HepG2 (cell line): ENCODE data around the gene CUL7. TPM values are rescaled to one million over a fixed set of nuclear protein-coding genes. Genes with fewer than 3 reads are reported as not detected.
A peak's percentile ranks its signal among the peaks of the same experiment; 100 is the strongest.

Experiments used
- ATAC-seq: fragments of 200-7000 bp; cut with Tn5 transposase; 3 replicates; pipeline ENCODE4 v1.9.1; 2020; ENCODE audit warnings: mild to moderate bottlenecking, moderate library complexity
- BruUV-seq: library from RNA; stranded (reverse); fragments of 400-500 nt; replicated peaks from 2 replicates; lab custom pipeline; 2021; lab: Mats Ljungman, UMichigan
- CTCF ChIA-PET: fragments of 300-600 bp; formaldehyde crosslinking; extraction: SDS; loops from one replicate; lab custom pipeline; 2021; ENCODE audit warnings: low total read pairs, inconsistent platforms, low intra/inter-chr PET ratio; lab: Yijun Ruan, JAX
- POLR2A ChIA-PET: fragments of 350-600 bp; sonication (Branson Sonifier 250); formaldehyde crosslinking; loops from one replicate; lab custom pipeline; 2020; ENCODE audit warnings: antibody characterized with exemption, inconsistent platforms; lab: Yijun Ruan, JAX
- DNase-seq: peaks from one replicate; pipeline ENCODE4 v3.0.0-alpha.2; 2015; ENCODE audit warnings: low spot score
- FAIRE-seq: peaks from 3 replicates; lab custom pipeline; 2011; peaks lifted over from hg19 to GRCh38; lab: Jason Lieb, UNC
- H2AFZ ChIP-seq: one replicate; pipeline ENCODE4 v1.6.1; 2011; ENCODE audit warnings: low read length, inconsistent platforms
- H3K27ac ChIP-seq: fragments of 300-600 bp; 3 replicates; pipeline ENCODE4 v1.8.0; 2011; ENCODE audit warnings: mixed run types, mild to moderate bottlenecking, mixed read lengths, low read length, inconsistent platforms; ENCODE audit not compliant: insufficient read depth; ENCODE audit errors: extremely low read length
- H3K27me3 ChIP-seq, 2 experiments: fragments of 200-600 bp in 1 of 2; 2 replicates in 1 of 2; 3 replicates in 1 of 2; pipeline versions ENCODE4 v1.6.0 to v1.8.0; 2011; ENCODE audit warnings: low read length in 2 of 2, mild to moderate bottlenecking in 2 of 2, moderate library complexity in 2 of 2, inconsistent platforms in 1 of 2; ENCODE audit not compliant: insufficient read depth in 2 of 2, control insufficient read depth in 1 of 2
- H3K36me3 ChIP-seq, 2 experiments: fragments of 200-600 bp in 1 of 2; replicated peaks in 1 of 2; 2 replicates in 1 of 2; 3 replicates in 1 of 2; pipeline versions ENCODE4 v1.5.1 to v1.8.0; 2011; ENCODE audit warnings: low read length in 2 of 2, inconsistent platforms in 1 of 2; ENCODE audit not compliant: insufficient read depth in 2 of 2, control insufficient read depth in 1 of 2
- H3K4me1 ChIP-seq: 2 replicates; pipeline ENCODE4 v1.5.1; 2012; ENCODE audit warnings: low read length, inconsistent platforms; ENCODE audit not compliant: insufficient read depth
- H3K4me2 ChIP-seq: 2 replicates; pipeline ENCODE4 v1.6.0; 2011; ENCODE audit warnings: low read depth, low read length, inconsistent platforms
- H3K4me3 ChIP-seq, 3 experiments: fragments of 200-600 bp in 1 of 3; sonication (generic), shearing (Covaris generic) in 1 of 3; replicated peaks in 1 of 3; 2 replicates each; pipeline ENCODE4 v1.5.1; 2011 to 2016; ENCODE audit warnings: low read length in 3 of 3, inconsistent platforms in 2 of 3, low read depth in 2 of 3, mild to moderate bottlenecking in 2 of 3, control low read depth in 1 of 3, mixed read lengths in 1 of 3; ENCODE audit not compliant: insufficient read depth in 1 of 3
- H3K79me2 ChIP-seq: one replicate; pipeline ENCODE4 v1.6.1; 2011; ENCODE audit warnings: low read length, inconsistent platforms; ENCODE audit not compliant: insufficient read depth
- H3K9ac ChIP-seq: 2 replicates; pipeline ENCODE4 v1.6.0; 2011; ENCODE audit warnings: mild to moderate bottlenecking, low read depth, low read length, inconsistent platforms; ENCODE audit not compliant: insufficient read depth
- H3K9me3 ChIP-seq: 2 replicates; pipeline ENCODE4 v1.5.1; 2012; ENCODE audit warnings: mild to moderate bottlenecking, low read length
- H4K20me1 ChIP-seq: 2 replicates; pipeline ENCODE4 v1.6.0; 2011; ENCODE audit warnings: inconsistent platforms, mild to moderate bottlenecking, low read length, moderate library complexity; ENCODE audit not compliant: insufficient read depth
- EHMT2 ChIP-seq: fragments of 200-600 bp; sonication (generic); IDR thresholded peaks from 2 replicates; pipeline ENCODE4 v1.7.0; 2017; ENCODE audit warnings: antibody characterized with exemption, low read depth, low read length, borderline replicate concordance
- POLR2A ChIP-seq, 2 experiments: IDR thresholded peaks; 2 replicates each; pipeline ENCODE4 v1.6.1; 2011; ENCODE audit warnings: low read depth in 2 of 2, low read length in 2 of 2, mild to moderate bottlenecking in 1 of 2, moderate library complexity in 1 of 2; ENCODE audit not compliant: insufficient read depth in 1 of 2
- REPIN1 ChIP-seq: sonication (generic); formaldehyde crosslinking; IDR thresholded peaks from 2 replicates; pipeline ENCODE4 v1.8.0; 2022; ENCODE audit warnings: missing genetic modification reagents, low read depth, mild to moderate bottlenecking, borderline replicate concordance
- ZSCAN22 ChIP-seq: sonication (generic); formaldehyde crosslinking; IDR thresholded peaks from 2 replicates; pipeline ENCODE4 v1.4.0; 2020; ENCODE audit warnings: mild to moderate bottlenecking, missing genetic modification reagents
- WGBS: methylation state at CpG from one replicate; pipeline ENCODE4 v1.1.6; 2017; ENCODE audit warnings: low lambda C conversion rate; 5-methylcytosine and 5-hydroxymethylcytosine counted together
- in situ Hi-C: cut with HindIII; loops from 2 replicates; pipeline ENCODE4 v1.10.0; 2017; ENCODE audit warnings: low pct_unique_long_range_greater_than_20kb; ENCODE audit not compliant: extremely low pct_ligation_motif_present
- intact Hi-C: fragments of 100-400 bp; cut with micrococcal nuclease; formaldehyde crosslinking; loops from one replicate; pipeline ENCODE4 v1.10.0; 2022; ENCODE audit not compliant: unreplicated experiment
- polyA plus RNA-seq, 8 experiments: library from polyadenylated mRNA; depleted of rRNA in 3 of 8; stranded (reverse) in 7 of 8; unstranded in 1 of 8; fragments of >200 nt; fragmentation: Illumina TruSeq in 4 of 8; extraction: Trizol in 4 of 8; gene quantifications; 2 replicates each; pipeline versions ENCODE4 v1.2.1 to v1.2.3, GENCODE V29; 2011 to 2016; ENCODE audit warnings: low read depth in 4 of 8, missing spikeins in 1 of 8, mixed read lengths in 1 of 8; ENCODE audit not compliant: insufficient read depth in 1 of 8
- total RNA-seq, 5 experiments: library from RNA; depleted of rRNA; stranded (reverse); fragments of >200 nt; fragmentation: Illumina TruSeq; extraction: Trizol; gene quantifications; 2 replicates each; pipeline ENCODE4 v1.2.3, GENCODE V29; 2016; ENCODE audit warnings: low read depth in 1 of 5
- TF ChIP-seq, protein P1 (sequence below): sonication (generic); formaldehyde crosslinking; IDR thresholded peaks from 2 replicates; pipeline ENCODE4 v1.5.0; 2020; ENCODE audit warnings: mild to moderate bottlenecking, missing genetic modification reagents
- TF ChIP-seq, protein P2 (sequence below): sonication (generic); formaldehyde crosslinking; conservative IDR thresholded peaks from 2 replicates; pipeline ENCODE4 v1.4.0; 2020; ENCODE audit warnings: missing genetic modification reagents

Gene CUL7
- total and polyA plus RNA-seq, 2 of the 13 experiments (the other 11 are each of a cell fraction or from before 2014, with no cell fraction given) = 32.0 to 60.7 TPM

DNA sequence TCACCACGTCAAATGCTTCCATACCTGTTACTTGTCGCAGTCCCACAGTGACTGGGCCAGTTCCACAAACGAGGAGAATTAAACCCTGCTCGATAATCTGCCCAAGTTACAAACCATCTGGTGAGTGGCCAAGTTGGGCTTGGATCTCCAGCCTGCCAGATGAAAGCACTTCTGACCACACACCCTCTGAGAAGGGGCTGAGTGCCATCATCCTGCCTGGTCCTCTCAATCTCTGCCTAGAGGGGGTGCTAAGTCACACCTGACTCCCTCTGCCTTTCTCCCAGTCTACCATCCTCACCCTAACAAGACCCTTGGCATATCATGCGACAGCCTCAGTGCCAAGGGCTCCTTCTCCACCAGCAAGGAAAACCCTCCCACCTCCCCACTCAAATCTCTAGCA is 16.5 kb downstream of the CUL7 start:
- no peaks in the 10 kb centered on the region for H3K79me2 ChIP-seq
- no peak overlapping the region for H3K27ac ChIP-seq
- no peak overlapping the region for H3K9ac ChIP-seq
- no peak overlapping the region for H3K4me2 ChIP-seq
- H2AFZ ChIP-seq = no peak overlapping the region
- intact Hi-C loops = no loop called here
- BruUV-seq = no TSS peak
- TF ChIP-seq REPIN1 (CRISPR knock-in tag) (no peak), POLR2A (IDR thresholded peaks at IDR 0.05; ENCODE audit: insufficient read depth in 1 of 2, low read depth in 2 of 2, low read length in 2 of 2) (peak; percentile 33 to 41; a peak in 3 of 4 replicates), ZSCAN22 (CRISPR knock-in tag) (no peak), EHMT2 (no peak)
- TF ChIP-seq, protein P1, sequence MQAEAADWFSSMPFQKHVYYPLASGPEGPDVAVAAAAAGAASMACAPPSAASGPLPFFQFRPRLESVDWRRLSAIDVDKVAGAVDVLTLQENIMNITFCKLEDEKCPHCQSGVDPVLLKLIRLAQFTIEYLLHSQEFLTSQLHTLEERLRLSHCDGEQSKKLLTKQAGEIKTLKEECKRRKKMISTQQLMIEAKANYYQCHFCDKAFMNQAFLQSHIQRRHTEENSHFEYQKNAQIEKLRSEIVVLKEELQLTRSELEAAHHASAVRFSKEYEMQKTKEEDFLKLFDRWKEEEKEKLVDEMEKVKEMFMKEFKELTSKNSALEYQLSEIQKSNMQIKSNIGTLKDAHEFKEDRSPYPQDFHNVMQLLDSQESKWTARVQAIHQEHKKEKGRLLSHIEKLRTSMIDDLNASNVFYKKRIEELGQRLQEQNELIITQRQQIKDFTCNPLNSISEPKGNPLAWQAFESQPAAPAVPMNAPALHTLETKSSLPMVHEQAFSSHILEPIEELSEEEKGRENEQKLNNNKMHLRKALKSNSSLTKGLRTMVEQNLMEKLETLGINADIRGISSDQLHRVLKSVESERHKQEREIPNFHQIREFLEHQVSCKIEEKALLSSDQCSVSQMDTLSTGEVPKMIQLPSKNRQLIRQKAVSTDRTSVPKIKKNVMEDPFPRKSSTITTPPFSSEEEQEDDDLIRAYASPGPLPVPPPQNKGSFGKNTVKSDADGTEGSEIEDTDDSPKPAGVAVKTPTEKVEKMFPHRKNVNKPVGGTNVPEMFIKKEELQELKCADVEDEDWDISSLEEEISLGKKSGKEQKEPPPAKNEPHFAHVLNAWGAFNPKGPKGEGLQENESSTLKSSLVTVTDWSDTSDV (CRISPR knock-in tag) = 0 out of 2 replicates have a peak, but pooled peaks have one; percentile 31
- TF ChIP-seq, protein P2, sequence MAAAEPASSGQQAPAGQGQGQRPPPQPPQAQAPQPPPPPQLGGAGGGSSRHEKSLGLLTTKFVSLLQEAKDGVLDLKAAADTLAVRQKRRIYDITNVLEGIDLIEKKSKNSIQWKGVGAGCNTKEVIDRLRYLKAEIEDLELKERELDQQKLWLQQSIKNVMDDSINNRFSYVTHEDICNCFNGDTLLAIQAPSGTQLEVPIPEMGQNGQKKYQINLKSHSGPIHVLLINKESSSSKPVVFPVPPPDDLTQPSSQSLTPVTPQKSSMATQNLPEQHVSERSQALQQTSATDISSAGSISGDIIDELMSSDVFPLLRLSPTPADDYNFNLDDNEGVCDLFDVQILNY (CRISPR knock-in tag) = no peak
- peaks cover 12% of the 10 kb centered on the region for H3K4me1 ChIP-seq
- DNase-seq = no peak
- FAIRE-seq = no peak
- ChIA-PET POLR2A (interaction anchor here (1.2 to 3.6 kb wide), 3 partner anchors 17 to 50 kb away, joined by 3 to 19 read pairs (median 3); partner anchors contain the start of genes CUL7, KLC4 and MRPL2), CTCF (no interaction called here)
- H3K27me3 ChIP-seq = no peaks in the 10 kb centered on the region
- 0 out of 3 replicates have a peak, but pooled peaks have one; percentile 5 for ATAC-seq
- peaks cover 3% of the 10 kb centered on the region; the same call in 1 of the 2 replicates for H4K20me1 ChIP-seq
- in situ Hi-C loops = no loop called here
- H3K36me3 ChIP-seq = peaks cover 31 to 60% of the 10 kb centered on the region in 2 experiments
- H3K9me3 ChIP-seq = no peaks in the 10 kb centered on the region
- no peak overlapping the region for H3K4me3 ChIP-seq
- WGBS = 93% methylated on average over 5 of the region's 5 CpGs
